SK-N-SH treated with all-trans-retinoic acid at 6 μM for 48 hours (cell line): ENCODE measurements around the gene DYSF.

Experiments used
- ATAC-seq: fragments of 200-7000 bp; cut with Tn5 transposase; 3 replicates; pipeline ENCODE4 v1.9.1; 2020; ENCODE audit warnings: mild to moderate bottlenecking, moderate library complexity
- BACH2 ChIP-seq: fragments of 250-450 bp; sonication (Bioruptor Pico); IDR thresholded peaks from 2 replicates; pipeline ENCODE4 v1.9.0; 2021; ENCODE audit warnings: mild to moderate bottlenecking, borderline replicate concordance
- CSDC2 ChIP-seq: fragments of 250-450 bp; sonication (Bioruptor Pico); IDR thresholded peaks from 2 replicates; pipeline ENCODE4 v1.5.0; 2020; ENCODE audit warnings: mild to moderate bottlenecking, moderate library complexity
- CSRNP3 ChIP-seq: fragments of 250-450 bp; sonication (Bioruptor Pico); IDR thresholded peaks from 2 replicates; pipeline ENCODE4 v1.5.1; 2021; ENCODE audit warnings: mild to moderate bottlenecking, moderate library complexity
- GLIS3 ChIP-seq: fragments of 250-450 bp; sonication (Bioruptor Pico); IDR thresholded peaks from 2 replicates; pipeline ENCODE4 v1.5.0; 2020; ENCODE audit warnings: mild to moderate bottlenecking, moderate library complexity
- OSR1 ChIP-seq: fragments of 250-450 bp; sonication (Bioruptor Pico); IDR thresholded peaks from 2 replicates; pipeline ENCODE4 v1.8.0; 2022; ENCODE audit warnings: moderate library complexity, mild to moderate bottlenecking, inconsistent platforms
- PATZ1 ChIP-seq: fragments of 250-450 bp; sonication (Bioruptor Pico); IDR thresholded peaks from 2 replicates; pipeline ENCODE4 v1.8.0; 2020; ENCODE audit warnings: mild to moderate bottlenecking, moderate library complexity, borderline replicate concordance
- POU6F1 ChIP-seq: fragments of 250-450 bp; sonication (Bioruptor Pico); IDR thresholded peaks from 2 replicates; pipeline ENCODE4 v1.8.0; 2021; ENCODE audit warnings: low read depth, mild to moderate bottlenecking, moderate library complexity, borderline replicate concordance
- RARB ChIP-seq: fragments of 250-450 bp; sonication (Bioruptor Pico); IDR thresholded peaks from 2 replicates; pipeline ENCODE4 v1.8.0; 2021; ENCODE audit warnings: mild to moderate bottlenecking, moderate library complexity
- SNAI2 ChIP-seq: fragments of 250-450 bp; sonication (Bioruptor Pico); IDR thresholded peaks from 2 replicates; pipeline ENCODE4 v1.5.0; 2020; ENCODE audit warnings: mild to moderate bottlenecking, moderate library complexity
- TCF4 ChIP-seq: fragments of 250-450 bp; sonication (Bioruptor Pico); IDR thresholded peaks from 2 replicates; pipeline ENCODE4 v1.8.0; 2021; ENCODE audit warnings: mild to moderate bottlenecking, moderate library complexity, borderline replicate concordance
- TOX ChIP-seq: fragments of 250-450 bp; sonication (Bioruptor Pico); IDR thresholded peaks from 2 replicates; pipeline ENCODE4 v1.8.0; 2021; ENCODE audit warnings: mild to moderate bottlenecking, moderate library complexity, borderline replicate concordance
- ZC3H10 ChIP-seq: fragments of 250-450 bp; sonication (Bioruptor Pico); IDR thresholded peaks from 2 replicates; pipeline ENCODE4 v1.5.1; 2021; ENCODE audit warnings: mild to moderate bottlenecking, moderate library complexity
- ZFP3 ChIP-seq: fragments of 250-450 bp; sonication (Bioruptor Pico); IDR thresholded peaks from 2 replicates; pipeline ENCODE4 v1.5.0; 2020; ENCODE audit warnings: mild to moderate bottlenecking, moderate library complexity
- ZFP30 ChIP-seq: fragments of 450-650 bp; formaldehyde crosslinking; IDR thresholded peaks from 2 replicates; pipeline ENCODE4 v1.5.0; 2022; ENCODE audit warnings: mild to moderate bottlenecking, moderate library complexity
- ZNF565 ChIP-seq: fragments of 450-650 bp; formaldehyde crosslinking; conservative IDR thresholded peaks from 2 replicates; pipeline ENCODE4 v1.5.0; 2020; ENCODE audit warnings: low read depth, mild to moderate bottlenecking, moderate library complexity
- ZNF70 ChIP-seq: fragments of 450-650 bp; formaldehyde crosslinking; IDR thresholded peaks from 2 replicates; pipeline ENCODE4 v1.5.0; 2020; ENCODE audit warnings: mild to moderate bottlenecking, moderate library complexity
- ZNF8 ChIP-seq: fragments of 450-650 bp; formaldehyde crosslinking; IDR thresholded peaks from 2 replicates; pipeline ENCODE4 v1.5.0; 2020; ENCODE audit warnings: mild to moderate bottlenecking, moderate library complexity

DYSF gene

GRCh38 chr2:71554706-71555056 lies 101.3 kb downstream of the DYSF start:
- no peak for TF ChIP-seq ZNF8 (CRISPR knock-in tag)
- no peak for TF ChIP-seq TOX (CRISPR knock-in tag)
- no peak for TF ChIP-seq CSDC2 (CRISPR knock-in tag)
- TF ChIP-seq, all 23 proteins: peak for 0
- ATAC-seq = no peak

GRCh38 chr2:71555798-71556454 lies 102.6 kb downstream of the DYSF start:
- no peak for TF ChIP-seq ZNF70 (CRISPR knock-in tag)
- TF ChIP-seq ZNF565 = no peak
- TF ChIP-seq TCF4 (CRISPR knock-in tag) = no peak
- no peak for TF ChIP-seq POU6F1 (CRISPR knock-in tag)
- TF ChIP-seq RARB = no peak
- no peak for TF ChIP-seq ZNF8 (CRISPR knock-in tag)
- no peak for TF ChIP-seq CSRNP3 (CRISPR knock-in tag)
- TF ChIP-seq PATZ1 (CRISPR knock-in tag) = no peak
- no peak for TF ChIP-seq BACH2 (CRISPR knock-in tag)
- TF ChIP-seq SNAI2 = no peak
- no peak for TF ChIP-seq ZFP3 (CRISPR knock-in tag)
- TF ChIP-seq OSR1 (CRISPR knock-in tag) = no peak
- no peak for TF ChIP-seq TOX (CRISPR knock-in tag)
- TF ChIP-seq ZC3H10 (CRISPR knock-in tag) = no peak
- ATAC-seq = no peak

GRCh38 chr2:71556692-71557250 lies 103.4 kb downstream of the DYSF start:
- TF ChIP-seq SNAI2 = no peak
- TF ChIP-seq GLIS3 (CRISPR knock-in tag) = no peak
- no peak for TF ChIP-seq RARB
- TF ChIP-seq POU6F1 (CRISPR knock-in tag) = no peak
- no peak for TF ChIP-seq TCF4 (CRISPR knock-in tag)
- no peak for TF ChIP-seq ZFP30 (CRISPR knock-in tag)
- no peak for TF ChIP-seq ZFP3 (CRISPR knock-in tag)
- TF ChIP-seq ZNF8 (CRISPR knock-in tag) = no peak
- no peak for TF ChIP-seq ZNF70 (CRISPR knock-in tag)
- TF ChIP-seq OSR1 (CRISPR knock-in tag) = no peak
- TF ChIP-seq CSDC2 (CRISPR knock-in tag) = no peak
- ATAC-seq = no peak

- TF ChIP-seq BACH2 (CRISPR knock-in tag) (no peak), TOX (CRISPR knock-in tag) (no peak), CSDC2 (CRISPR knock-in tag) (no peak)
Observed at GRCh38 chr2:71557321-71557720, 104.0 kb downstream of the DYSF start.

GRCh38 chr2:71558300-71559051 lies 105.1 kb downstream of the DYSF start:
- no peak for TF ChIP-seq GLIS3 (CRISPR knock-in tag)
- no peak for TF ChIP-seq ZFP30 (CRISPR knock-in tag)
- no peak for TF ChIP-seq TOX (CRISPR knock-in tag)
- no peak for TF ChIP-seq ZFP3 (CRISPR knock-in tag)
- no peak for TF ChIP-seq TCF4 (CRISPR knock-in tag)
- no peak for TF ChIP-seq BACH2 (CRISPR knock-in tag)
- TF ChIP-seq PATZ1 (CRISPR knock-in tag) = no peak
- no peak for ATAC-seq

More at GRCh38 chr2:71557321-71557720, 104.0 kb downstream of the DYSF start:
- no peak for ATAC-seq
